H9 (cell line): ENCODE results near the gene TMEFF2. TPM values are rescaled to one million over a fixed set of nuclear protein-coding genes. Genes with fewer than 3 reads are reported as not detected.

Experiments used
- DNase-seq: peaks from one replicate; pipeline ENCODE4 v3.0.0-alpha.2; 2017
- H2AFZ ChIP-seq: one replicate; pipeline ENCODE4 v1.6.1; 2013; ENCODE audit warnings: mild to moderate bottlenecking, low read length, control low read depth, moderate library complexity
- H2AK5ac ChIP-seq: 2 replicates; pipeline ENCODE4 v1.6.1; 2013; ENCODE audit warnings: low read length, control low read depth, mixed read lengths; ENCODE audit not compliant: insufficient read length
- H2BK120ac ChIP-seq: one replicate; pipeline ENCODE4 v1.6.1; 2013; ENCODE audit warnings: low read depth, mild to moderate bottlenecking, low read length, control low read depth, inconsistent platforms; ENCODE audit not compliant: poor library complexity, severe bottlenecking
- H2BK12ac ChIP-seq: 2 replicates; pipeline ENCODE4 v1.6.1; 2013; ENCODE audit warnings: low read length, control low read depth, mixed read lengths, low read depth; ENCODE audit not compliant: insufficient read length
- H2BK15ac ChIP-seq: 2 replicates; pipeline ENCODE4 v1.6.1; 2013; ENCODE audit warnings: low read depth, low read length, control low read depth
- H2BK20ac ChIP-seq: one replicate; pipeline ENCODE4 v1.6.1; 2013; ENCODE audit warnings: low read depth, mild to moderate bottlenecking, low read length, control low read depth, inconsistent platforms; ENCODE audit not compliant: poor library complexity, severe bottlenecking
- H2BK5ac ChIP-seq: 2 replicates; pipeline ENCODE4 v1.6.1; 2013; ENCODE audit warnings: low read length, control low read depth, mixed read lengths; ENCODE audit not compliant: insufficient read length
- H3K14ac ChIP-seq: 2 replicates; pipeline ENCODE4 v1.6.1; 2013; ENCODE audit warnings: low read length, control low read depth; ENCODE audit not compliant: insufficient read depth
- H3K18ac ChIP-seq: 2 replicates; pipeline ENCODE4 v1.6.1; 2013; ENCODE audit warnings: low read depth, mild to moderate bottlenecking, mixed read lengths, low read length, control low read depth; ENCODE audit not compliant: insufficient read length
- H3K23ac ChIP-seq: 2 replicates; pipeline ENCODE4 v1.6.1; 2013; ENCODE audit warnings: low read length, control low read depth, mixed read lengths, low read depth; ENCODE audit not compliant: insufficient read length
- H3K23me2 ChIP-seq: 2 replicates; pipeline ENCODE4 v1.6.1; 2013; ENCODE audit warnings: low read depth, mild to moderate bottlenecking, mixed read lengths, low read length, control low read depth; ENCODE audit not compliant: insufficient read length, poor library complexity, severe bottlenecking
- H3K27ac ChIP-seq: 2 replicates; pipeline ENCODE4 v1.5.1; 2013; ENCODE audit warnings: low read length, control low read depth, mixed read lengths, low read depth; ENCODE audit not compliant: insufficient read length
- H3K27me3 ChIP-seq: 2 replicates; pipeline ENCODE4 v1.6.1; 2013; ENCODE audit warnings: low read length, control low read depth, inconsistent platforms; ENCODE audit not compliant: insufficient read depth
- H3K4ac ChIP-seq: 2 replicates; pipeline ENCODE4 v1.6.1; 2013; ENCODE audit warnings: low read depth, mild to moderate bottlenecking, control low read depth, inconsistent platforms, low read length, moderate library complexity
- H3K4me1 ChIP-seq: 2 replicates; pipeline ENCODE4 v1.6.1; 2013; ENCODE audit warnings: low read length, control low read depth, inconsistent platforms; ENCODE audit not compliant: insufficient read depth
- H3K4me2 ChIP-seq: 2 replicates; pipeline ENCODE4 v1.6.1; 2013; ENCODE audit warnings: low read length, control low read depth, mixed read lengths; ENCODE audit not compliant: insufficient read length, insufficient read depth
- H3K56ac ChIP-seq: 2 replicates; pipeline ENCODE4 v1.6.1; 2013; ENCODE audit warnings: low read depth, mild to moderate bottlenecking, mixed read lengths, low read length, control low read depth; ENCODE audit not compliant: insufficient read length
- H3K79me1 ChIP-seq: 2 replicates; pipeline ENCODE4 v1.6.1; 2013; ENCODE audit warnings: low read depth, mild to moderate bottlenecking, moderate library complexity, low read length, control low read depth, inconsistent platforms; ENCODE audit not compliant: insufficient read depth, poor library complexity, severe bottlenecking
- H3K79me2 ChIP-seq: 2 replicates; pipeline ENCODE4 v1.6.1; 2013; ENCODE audit warnings: low read length, control low read depth, inconsistent platforms; ENCODE audit not compliant: insufficient read depth
- H3K9ac ChIP-seq: 2 replicates; pipeline ENCODE4 v1.6.1; 2013; ENCODE audit warnings: low read length, control low read depth, mixed read lengths; ENCODE audit not compliant: insufficient read length; ENCODE audit errors: extremely low read depth
- H3K9me3 ChIP-seq: one replicate; pipeline ENCODE4 v1.6.1; 2013; ENCODE audit warnings: low read depth, low read length, inconsistent platforms; ENCODE audit not compliant: control insufficient read depth
- H3T11ph ChIP-seq: one replicate; pipeline ENCODE4 v1.6.1; 2013; ENCODE audit warnings: mild to moderate bottlenecking, low read length, control low read depth, inconsistent platforms
- H4K20me1 ChIP-seq: one replicate; pipeline ENCODE4 v1.6.1; 2013; ENCODE audit not compliant: control insufficient read depth, insufficient read length, insufficient read depth
- H4K5ac ChIP-seq: 2 replicates; pipeline ENCODE4 v1.6.1; 2013; ENCODE audit warnings: low read depth, mild to moderate bottlenecking, mixed read lengths, low read length, control low read depth; ENCODE audit not compliant: insufficient read length
- H4K8ac ChIP-seq: replicated peaks from 2 replicates; pipeline ENCODE4 v1.6.1; 2013; ENCODE audit warnings: low read length, control low read depth, mixed read lengths, low read depth; ENCODE audit not compliant: insufficient read length
- H4K91ac ChIP-seq: 2 replicates; pipeline ENCODE4 v1.6.1; 2013; ENCODE audit warnings: low read depth, mild to moderate bottlenecking, moderate library complexity, mixed read lengths, low read length, control low read depth; ENCODE audit not compliant: insufficient read length
- H3K27ac Mint-ChIP-seq, 3 experiments: 2 replicates in 2 of 3; 3 replicates in 1 of 3; pipeline ENCODE4 v1.8.0; 2020 to 2021; ENCODE audit warnings: mixed read lengths in 3 of 3, mild to moderate bottlenecking in 1 of 3, moderate library complexity in 1 of 3
- H3K27me3 Mint-ChIP-seq: 2 replicates; pipeline ENCODE4 v1.8.0; 2021; ENCODE audit warnings: low read depth, mild to moderate bottlenecking, moderate library complexity, mixed read lengths
- H3K36me3 Mint-ChIP-seq, 3 experiments: 2 replicates in 2 of 3; 3 replicates in 1 of 3; pipeline ENCODE4 v1.8.0; 2020 to 2021; ENCODE audit warnings: low read depth in 3 of 3, mixed read lengths in 3 of 3; ENCODE audit not compliant: insufficient read depth in 1 of 3
- H3K4me1 Mint-ChIP-seq, 2 experiments: 2 replicates each; pipeline ENCODE4 v1.8.0; 2020; ENCODE audit warnings: mixed read lengths in 2 of 2
- H3K4me3 Mint-ChIP-seq, 2 experiments: 2 replicates in 1 of 2; 3 replicates in 1 of 2; pipeline ENCODE4 v1.8.0; 2020 to 2021; ENCODE audit warnings: mild to moderate bottlenecking in 2 of 2, mixed read lengths in 2 of 2, moderate library complexity in 1 of 2
- H3K9me3 Mint-ChIP-seq, 2 experiments: 2 replicates in 1 of 2; 3 replicates in 1 of 2; pipeline ENCODE4 v1.8.0; 2020; ENCODE audit warnings: mild to moderate bottlenecking in 2 of 2, mixed read lengths in 2 of 2, moderate library complexity in 1 of 2
- WGBS: extraction: QIAGEN DNeasy Blood & Tissue Kit; methylation state at CpG from one replicate; pipeline ENCODE4 v1.1.7; 2013; ENCODE audit warnings: missing lambda C conversion rate, low lambda C conversion rate, mixed read lengths; ENCODE audit not compliant: insufficient read length; ENCODE audit errors: extremely low coverage; 5-methylcytosine and 5-hydroxymethylcytosine counted together
- total RNA-seq: library from RNA; stranded (reverse); gene quantifications from 2 replicates; pipeline ENCODE4 v1.2.1, GENCODE V29; 2021
- TF ChIP-seq, protein P1 (sequence below): fragments of 200-600 bp; sonication (generic); conservative IDR thresholded peaks from 3 replicates; pipeline ENCODE4 v1.8.0; 2021; ENCODE audit warnings: antibody characterized with exemption, mild to moderate bottlenecking

Gene TMEFF2
- total RNA-seq, 1 experiment from 2014 or later: 0.39 TPM

DNA sequence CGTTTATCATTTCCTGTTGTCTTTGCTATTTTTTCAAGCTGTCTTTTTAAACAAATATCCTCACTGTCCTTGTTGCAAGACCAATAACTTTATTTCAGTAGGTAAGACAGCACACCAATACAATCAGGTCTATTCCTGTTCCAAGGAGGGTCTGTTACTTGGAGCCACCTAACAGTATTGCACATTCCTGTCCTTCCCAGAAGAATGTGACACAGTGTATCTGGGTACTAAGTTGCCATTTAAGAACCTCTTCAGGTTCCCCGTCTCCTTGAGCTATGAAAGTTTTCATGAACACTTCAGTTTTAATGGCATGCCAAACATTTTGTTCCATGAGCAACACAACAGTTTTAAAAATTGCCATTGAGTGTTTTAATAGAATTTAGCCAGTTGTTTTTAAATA lies 209.0 kb downstream of the TMEFF2 start:
- Mint-ChIP-seq H3K9me3 (no peaks in the 10 kb centered on the region), H3K4me3 (no peak overlapping the region), H3K4me1 (peaks cover 10% of the 10 kb centered on the region in 2 experiments), H3K27ac (no peak overlapping the region), H3K27me3 (no peaks in the 10 kb centered on the region), H3K36me3 (no peaks in the 10 kb centered on the region)
- H2BK15ac ChIP-seq: no peak overlapping the region
- H2BK120ac ChIP-seq: no peak overlapping the region
- no peak overlapping the region for H2AFZ ChIP-seq
- H2BK12ac ChIP-seq: no peak overlapping the region
- no peak overlapping the region for H4K5ac ChIP-seq
- no peak overlapping the region for H3K4ac ChIP-seq
- no peak overlapping the region for H3K23ac ChIP-seq
- H3K9ac ChIP-seq: no peak overlapping the region
- TF ChIP-seq, protein P1, sequence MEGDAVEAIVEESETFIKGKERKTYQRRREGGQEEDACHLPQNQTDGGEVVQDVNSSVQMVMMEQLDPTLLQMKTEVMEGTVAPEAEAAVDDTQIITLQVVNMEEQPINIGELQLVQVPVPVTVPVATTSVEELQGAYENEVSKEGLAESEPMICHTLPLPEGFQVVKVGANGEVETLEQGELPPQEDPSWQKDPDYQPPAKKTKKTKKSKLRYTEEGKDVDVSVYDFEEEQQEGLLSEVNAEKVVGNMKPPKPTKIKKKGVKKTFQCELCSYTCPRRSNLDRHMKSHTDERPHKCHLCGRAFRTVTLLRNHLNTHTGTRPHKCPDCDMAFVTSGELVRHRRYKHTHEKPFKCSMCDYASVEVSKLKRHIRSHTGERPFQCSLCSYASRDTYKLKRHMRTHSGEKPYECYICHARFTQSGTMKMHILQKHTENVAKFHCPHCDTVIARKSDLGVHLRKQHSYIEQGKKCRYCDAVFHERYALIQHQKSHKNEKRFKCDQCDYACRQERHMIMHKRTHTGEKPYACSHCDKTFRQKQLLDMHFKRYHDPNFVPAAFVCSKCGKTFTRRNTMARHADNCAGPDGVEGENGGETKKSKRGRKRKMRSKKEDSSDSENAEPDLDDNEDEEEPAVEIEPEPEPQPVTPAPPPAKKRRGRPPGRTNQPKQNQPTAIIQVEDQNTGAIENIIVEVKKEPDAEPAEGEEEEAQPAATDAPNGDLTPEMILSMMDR: no peak
- no peaks in the 10 kb centered on the region for H3K23me2 ChIP-seq
- H3K4me1 ChIP-seq: no peaks in the 10 kb centered on the region; the same call in 1 of the 2 replicates
- no peak overlapping the region for H4K91ac ChIP-seq
- no peak overlapping the region for H2AK5ac ChIP-seq
- H4K8ac ChIP-seq: no peak overlapping the region
- no peaks in the 10 kb centered on the region for H3K9me3 ChIP-seq
- no peak overlapping the region for H3K56ac ChIP-seq
- H3K4me2 ChIP-seq: no peak overlapping the region
- no peaks in the 10 kb centered on the region for H4K20me1 ChIP-seq
- no peak overlapping the region for H2BK5ac ChIP-seq
- no peak overlapping the region for H3T11ph ChIP-seq
- no peak overlapping the region for H2BK20ac ChIP-seq
- no CpG with 5 or more reads among the region's 2 CpGs for WGBS
- H3K79me1 ChIP-seq: no peaks in the 10 kb centered on the region
- DNase-seq: no peak
- H3K14ac ChIP-seq: no peak overlapping the region
- no peaks in the 10 kb centered on the region for H3K27me3 ChIP-seq
- no peak overlapping the region for H3K27ac ChIP-seq
- H3K18ac ChIP-seq: no peak overlapping the region
- no peaks in the 10 kb centered on the region for H3K79me2 ChIP-seq
